Globus pallidus (tissue), 1 donor: Measurements from ENCODE around the gene FCRLA.

Source experiments
- DNase-seq: peaks from one replicate; pipeline ENCODE4 v3.0.0-alpha.2; 2015; ENCODE audit warnings: low spot score

FCRLA gene

GRCh38 chr1:161731981-161732718 lies 25.1 kb downstream of the FCRLA start:
- no peak for DNase-seq

GRCh38 chr1:161733526-161733925 lies 26.5 kb downstream of the FCRLA start:
- DNase-seq, result no peak

- DNase-seq, result no peak
Observed at GRCh38 chr1:161735837-161736236, 28.8 kb downstream of the FCRLA start.

GRCh38 chr1:161736335-161736969 lies 29.4 kb downstream of the FCRLA start:
- no peak for DNase-seq

GRCh38 chr1:161737625-161738024 lies 30.6 kb downstream of the FCRLA start:
- no peak for DNase-seq

- peak; percentile 51 for DNase-seq
Observed at GRCh38 chr1:161738627-161739287, 31.7 kb downstream of the FCRLA start.

- DNase-seq, result peak; percentile 51
Observed at GRCh38 chr1:161739865-161740566, 33.0 kb downstream of the FCRLA start.

GRCh38 chr1:161740921-161741320 lies 33.9 kb downstream of the FCRLA start:
- DNase-seq, result no peak

GRCh38 chr1:161743231-161743630 lies 36.2 kb downstream of the FCRLA start:
- DNase-seq, result no peak

GRCh38 chr1:161747801-161748200 lies 40.8 kb downstream of the FCRLA start:
- DNase-seq, result no peak

- peak; percentile 94 for DNase-seq
Observed at GRCh38 chr1:161749509-161750407, 42.7 kb downstream of the FCRLA start, which contains the start of gene DUSP12. Gene DUSP12 (plus strand): TSS chr1:161749786. CDS start chr1:161749802, 16 bp downstream.

GRCh38 chr1:161763522-161764098 lies 56.6 kb downstream of the FCRLA start:
- no peak for DNase-seq
